ENCODE measurements around the gene TRIM17.

DNA sequence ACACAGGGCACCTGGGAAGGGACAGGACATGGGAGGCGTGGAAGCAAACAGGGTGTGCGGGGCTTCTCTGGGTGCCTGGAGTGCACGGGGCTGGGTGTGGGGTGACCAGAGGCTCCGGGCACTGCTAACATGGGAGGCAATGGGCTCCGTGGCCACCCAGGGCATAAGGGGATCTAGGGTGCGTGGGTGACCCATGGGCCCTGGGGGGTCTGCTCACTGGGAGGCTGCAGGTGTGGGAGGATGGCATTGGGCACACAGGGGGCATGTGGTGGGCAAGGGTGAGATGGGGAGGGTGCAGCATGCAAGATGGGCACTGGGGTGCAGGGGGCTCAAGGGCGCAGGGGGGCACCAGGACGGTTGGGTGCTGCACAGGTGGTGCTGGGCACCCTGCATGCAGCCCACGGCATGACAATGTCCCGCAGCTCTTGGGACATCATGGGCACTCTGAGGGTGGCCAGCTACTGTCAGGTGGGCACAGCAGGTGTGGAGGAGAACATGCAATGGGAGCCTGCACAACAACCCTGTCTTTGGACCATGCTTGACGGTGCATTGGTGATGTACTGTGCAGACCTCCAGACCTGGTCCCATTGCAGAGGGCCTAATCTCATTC is 25.1 kb downstream of the TRIM17 start:
- TF ChIP-seq, protein P1, sequence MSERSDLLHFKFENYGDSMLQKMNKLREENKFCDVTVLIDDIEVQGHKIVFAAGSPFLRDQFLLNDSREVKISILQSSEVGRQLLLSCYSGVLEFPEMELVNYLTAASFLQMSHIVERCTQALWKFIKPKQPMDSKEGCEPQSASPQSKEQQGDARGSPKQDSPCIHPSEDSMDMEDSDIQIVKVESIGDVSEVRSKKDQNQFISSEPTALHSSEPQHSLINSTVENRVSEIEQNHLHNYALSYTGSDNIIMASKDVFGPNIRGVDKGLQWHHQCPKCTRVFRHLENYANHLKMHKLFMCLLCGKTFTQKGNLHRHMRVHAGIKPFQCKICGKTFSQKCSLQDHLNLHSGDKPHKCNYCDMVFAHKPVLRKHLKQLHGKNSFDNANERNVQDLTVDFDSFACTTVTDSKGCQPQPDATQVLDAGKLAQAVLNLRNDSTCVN (tag by site-specific recombination; optimal IDR thresholded peaks at IDR 0.05), result no peak
- TF ChIP-seq, protein P2, sequence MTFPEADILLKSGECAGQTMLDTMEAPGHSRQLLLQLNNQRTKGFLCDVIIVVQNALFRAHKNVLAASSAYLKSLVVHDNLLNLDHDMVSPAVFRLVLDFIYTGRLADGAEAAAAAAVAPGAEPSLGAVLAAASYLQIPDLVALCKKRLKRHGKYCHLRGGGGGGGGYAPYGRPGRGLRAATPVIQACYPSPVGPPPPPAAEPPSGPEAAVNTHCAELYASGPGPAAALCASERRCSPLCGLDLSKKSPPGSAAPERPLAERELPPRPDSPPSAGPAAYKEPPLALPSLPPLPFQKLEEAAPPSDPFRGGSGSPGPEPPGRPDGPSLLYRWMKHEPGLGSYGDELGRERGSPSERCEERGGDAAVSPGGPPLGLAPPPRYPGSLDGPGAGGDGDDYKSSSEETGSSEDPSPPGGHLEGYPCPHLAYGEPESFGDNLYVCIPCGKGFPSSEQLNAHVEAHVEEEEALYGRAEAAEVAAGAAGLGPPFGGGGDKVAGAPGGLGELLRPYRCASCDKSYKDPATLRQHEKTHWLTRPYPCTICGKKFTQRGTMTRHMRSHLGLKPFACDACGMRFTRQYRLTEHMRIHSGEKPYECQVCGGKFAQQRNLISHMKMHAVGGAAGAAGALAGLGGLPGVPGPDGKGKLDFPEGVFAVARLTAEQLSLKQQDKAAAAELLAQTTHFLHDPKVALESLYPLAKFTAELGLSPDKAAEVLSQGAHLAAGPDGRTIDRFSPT (tag by site-specific recombination; IDR thresholded peaks at IDR 0.05), result peak; percentile 96
- no peak for TF ChIP-seq ZNF274 (IDR thresholded peaks at IDR 0.05; ENCODE audit: low read length)
- TF ChIP-seq ZNF274 (tag by site-specific recombination; IDR thresholded peaks at IDR 0.05; ENCODE audit: borderline replicate concordance), result no peak
- TF ChIP-seq, protein P3, sequence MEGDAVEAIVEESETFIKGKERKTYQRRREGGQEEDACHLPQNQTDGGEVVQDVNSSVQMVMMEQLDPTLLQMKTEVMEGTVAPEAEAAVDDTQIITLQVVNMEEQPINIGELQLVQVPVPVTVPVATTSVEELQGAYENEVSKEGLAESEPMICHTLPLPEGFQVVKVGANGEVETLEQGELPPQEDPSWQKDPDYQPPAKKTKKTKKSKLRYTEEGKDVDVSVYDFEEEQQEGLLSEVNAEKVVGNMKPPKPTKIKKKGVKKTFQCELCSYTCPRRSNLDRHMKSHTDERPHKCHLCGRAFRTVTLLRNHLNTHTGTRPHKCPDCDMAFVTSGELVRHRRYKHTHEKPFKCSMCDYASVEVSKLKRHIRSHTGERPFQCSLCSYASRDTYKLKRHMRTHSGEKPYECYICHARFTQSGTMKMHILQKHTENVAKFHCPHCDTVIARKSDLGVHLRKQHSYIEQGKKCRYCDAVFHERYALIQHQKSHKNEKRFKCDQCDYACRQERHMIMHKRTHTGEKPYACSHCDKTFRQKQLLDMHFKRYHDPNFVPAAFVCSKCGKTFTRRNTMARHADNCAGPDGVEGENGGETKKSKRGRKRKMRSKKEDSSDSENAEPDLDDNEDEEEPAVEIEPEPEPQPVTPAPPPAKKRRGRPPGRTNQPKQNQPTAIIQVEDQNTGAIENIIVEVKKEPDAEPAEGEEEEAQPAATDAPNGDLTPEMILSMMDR (tag by site-specific recombination; IDR thresholded peaks at IDR 0.05), result 0 out of 2 replicates have a peak, but pooled peaks have one; percentile 11
- no peak for TF ChIP-seq ZNF560 (tag by site-specific recombination; IDR thresholded peaks at IDR 0.05; ENCODE audit: borderline replicate concordance)
- TF ChIP-seq, protein P4, sequence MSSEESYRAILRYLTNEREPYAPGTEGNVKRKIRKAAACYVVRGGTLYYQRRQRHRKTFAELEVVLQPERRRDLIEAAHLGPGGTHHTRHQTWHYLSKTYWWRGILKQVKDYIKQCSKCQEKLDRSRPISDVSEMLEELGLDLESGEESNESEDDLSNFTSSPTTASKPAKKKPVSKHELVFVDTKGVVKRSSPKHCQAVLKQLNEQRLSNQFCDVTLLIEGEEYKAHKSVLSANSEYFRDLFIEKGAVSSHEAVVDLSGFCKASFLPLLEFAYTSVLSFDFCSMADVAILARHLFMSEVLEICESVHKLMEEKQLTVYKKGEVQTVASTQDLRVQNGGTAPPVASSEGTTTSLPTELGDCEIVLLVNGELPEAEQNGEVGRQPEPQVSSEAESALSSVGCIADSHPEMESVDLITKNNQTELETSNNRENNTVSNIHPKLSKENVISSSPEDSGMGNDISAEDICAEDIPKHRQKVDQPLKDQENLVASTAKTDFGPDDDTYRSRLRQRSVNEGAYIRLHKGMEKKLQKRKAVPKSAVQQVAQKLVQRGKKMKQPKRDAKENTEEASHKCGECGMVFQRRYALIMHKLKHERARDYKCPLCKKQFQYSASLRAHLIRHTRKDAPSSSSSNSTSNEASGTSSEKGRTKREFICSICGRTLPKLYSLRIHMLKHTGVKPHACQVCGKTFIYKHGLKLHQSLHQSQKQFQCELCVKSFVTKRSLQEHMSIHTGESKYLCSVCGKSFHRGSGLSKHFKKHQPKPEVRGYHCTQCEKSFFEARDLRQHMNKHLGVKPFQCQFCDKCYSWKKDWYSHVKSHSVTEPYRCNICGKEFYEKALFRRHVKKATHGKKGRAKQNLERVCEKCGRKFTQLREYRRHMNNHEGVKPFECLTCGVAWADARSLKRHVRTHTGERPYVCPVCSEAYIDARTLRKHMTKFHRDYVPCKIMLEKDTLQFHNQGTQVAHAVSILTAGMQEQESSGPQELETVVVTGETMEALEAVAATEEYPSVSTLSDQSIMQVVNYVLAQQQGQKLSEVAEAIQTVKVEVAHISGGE (tag by site-specific recombination; conservative IDR thresholded peaks at IDR 0.05; ENCODE audit: low read depth), result no peak
- peak; percentile 84 for TF ChIP-seq GLIS2 (tag by site-specific recombination; IDR thresholded peaks at IDR 0.05)
- no peak for TF ChIP-seq TCF7L2 (IDR thresholded peaks at IDR 0.05; ENCODE audit: borderline replicate concordance, low read depth, low read length)
- TF ChIP-seq ZNF324 (tag by site-specific recombination; IDR thresholded peaks at IDR 0.05), result no peak
- TF ChIP-seq, protein P5, sequence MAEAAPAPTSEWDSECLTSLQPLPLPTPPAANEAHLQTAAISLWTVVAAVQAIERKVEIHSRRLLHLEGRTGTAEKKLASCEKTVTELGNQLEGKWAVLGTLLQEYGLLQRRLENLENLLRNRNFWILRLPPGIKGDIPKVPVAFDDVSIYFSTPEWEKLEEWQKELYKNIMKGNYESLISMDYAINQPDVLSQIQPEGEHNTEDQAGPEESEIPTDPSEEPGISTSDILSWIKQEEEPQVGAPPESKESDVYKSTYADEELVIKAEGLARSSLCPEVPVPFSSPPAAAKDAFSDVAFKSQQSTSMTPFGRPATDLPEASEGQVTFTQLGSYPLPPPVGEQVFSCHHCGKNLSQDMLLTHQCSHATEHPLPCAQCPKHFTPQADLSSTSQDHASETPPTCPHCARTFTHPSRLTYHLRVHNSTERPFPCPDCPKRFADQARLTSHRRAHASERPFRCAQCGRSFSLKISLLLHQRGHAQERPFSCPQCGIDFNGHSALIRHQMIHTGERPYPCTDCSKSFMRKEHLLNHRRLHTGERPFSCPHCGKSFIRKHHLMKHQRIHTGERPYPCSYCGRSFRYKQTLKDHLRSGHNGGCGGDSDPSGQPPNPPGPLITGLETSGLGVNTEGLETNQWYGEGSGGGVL (tag by site-specific recombination; IDR thresholded peaks at IDR 0.05), result no peak
- no peak for TF ChIP-seq REST (tag by site-specific recombination; IDR thresholded peaks at IDR 0.05)

All from HEK293 (cell line).